Fibroblast of lung (primary cell): Measurements from ENCODE around the gene IER3IP1. TPM values are rescaled to one million over a fixed set of nuclear protein-coding genes. Genes with fewer than 3 reads are reported as not detected.

Experiments used
- DNase-seq, 2 donors: peaks; one replicate each; pipeline versions ENCODE4 v3.0.0 to v3.0.0-alpha.2; 2010; ENCODE audit warnings: low read depth in 2 of 2
- H2AFZ ChIP-seq: 2 replicates; pipeline ENCODE4 v1.5.1; 2012; ENCODE audit warnings: low read length, control low read depth, inconsistent platforms
- H3K27ac ChIP-seq: 2 replicates; pipeline ENCODE4 v1.5.1; 2011; ENCODE audit warnings: low read length, control low read depth; ENCODE audit not compliant: insufficient read depth
- H3K27me3 ChIP-seq: 2 replicates; pipeline ENCODE4 v1.5.1; 2011; ENCODE audit warnings: mild to moderate bottlenecking, low read length; ENCODE audit not compliant: control insufficient read depth, insufficient read depth
- H3K36me3 ChIP-seq: 2 replicates; pipeline ENCODE4 v1.5.1; 2011; ENCODE audit warnings: low read length; ENCODE audit not compliant: control insufficient read depth, insufficient read depth
- H3K4me1 ChIP-seq: 2 replicates; pipeline ENCODE4 v1.5.1; 2011; ENCODE audit warnings: low read length; ENCODE audit not compliant: control insufficient read depth, insufficient read depth; ENCODE audit errors: extremely low read depth
- H3K4me2 ChIP-seq: 2 replicates; pipeline ENCODE4 v1.5.1; 2011; ENCODE audit warnings: low read length, control low read depth; ENCODE audit not compliant: insufficient read depth; ENCODE audit errors: extremely low read depth
- H3K4me3 ChIP-seq, 4 experiments: fragments of 200-600 bp in 1 of 4; sonication (generic) in 1 of 4; replicated peaks in 1 of 4; 2 replicates each; pipeline ENCODE4 v1.5.1; 2011 to 2016; ENCODE audit warnings: low read length in 4 of 4, low read depth in 3 of 4, mild to moderate bottlenecking in 3 of 4, control low read depth in 2 of 4, inconsistent platforms in 1 of 4, mixed read lengths in 1 of 4; ENCODE audit not compliant: insufficient read depth in 1 of 4; ENCODE audit errors: control extremely low read depth in 1 of 4
- H3K79me2 ChIP-seq: 2 replicates; pipeline ENCODE4 v1.5.1; 2012; ENCODE audit warnings: mild to moderate bottlenecking, low read length, inconsistent platforms; ENCODE audit not compliant: control insufficient read depth, insufficient read depth
- H3K9ac ChIP-seq: 2 replicates; pipeline ENCODE4 v1.5.1; 2011; ENCODE audit warnings: mild to moderate bottlenecking, low read length, control low read depth; ENCODE audit not compliant: insufficient read depth
- H3K9me3 ChIP-seq: 2 replicates; pipeline ENCODE4 v1.5.1; 2012; ENCODE audit warnings: low read depth, low read length; ENCODE audit not compliant: control insufficient read depth, insufficient read depth
- H4K20me1 ChIP-seq: 2 replicates; pipeline ENCODE4 v1.5.1; 2011; ENCODE audit warnings: low read length; ENCODE audit not compliant: control insufficient read depth, insufficient read depth; ENCODE audit errors: extremely low read depth
- EZH2 ChIP-seq: IDR thresholded peaks from 2 replicates; pipeline ENCODE4 v1.5.1; 2012; ENCODE audit warnings: low read length, control low read depth, mild to moderate bottlenecking; ENCODE audit errors: missing control alignments
- polyA plus RNA-seq, 2 donors: library from polyadenylated mRNA; depleted of rRNA in 1 of 2; stranded (reverse) in 1 of 2; unstranded in 1 of 2; fragments of >200 nt; gene quantifications; 2 replicates each; pipeline ENCODE4 v1.2.1, GENCODE V29; 2011 to 2012; ENCODE audit warnings: missing spikeins in 1 of 2
- total RNA-seq: library from RNA; depleted of rRNA; stranded (reverse); fragments of >200 nt; gene quantifications from 2 replicates; pipeline ENCODE4 v1.2.1, GENCODE V29; 2014
- TF ChIP-seq, protein P1 (sequence below), 2 donors: IDR thresholded peaks in 1 of 2; conservative IDR thresholded peaks in 1 of 2; 1 replicate in 1 of 2; 2 replicates in 1 of 2; pipeline ENCODE4 v1.5.1; 2011 to 2012; ENCODE audit warnings: low read length in 2 of 2, control low read depth in 1 of 2, inconsistent platforms in 1 of 2, low read depth in 1 of 2, mild to moderate bottlenecking in 1 of 2

Gene IER3IP1
- total and polyA plus RNA-seq, 2 donors (not counting 1 experiment from before 2014, with no cell fraction given): 26.2 to 47.9 TPM

DNA sequence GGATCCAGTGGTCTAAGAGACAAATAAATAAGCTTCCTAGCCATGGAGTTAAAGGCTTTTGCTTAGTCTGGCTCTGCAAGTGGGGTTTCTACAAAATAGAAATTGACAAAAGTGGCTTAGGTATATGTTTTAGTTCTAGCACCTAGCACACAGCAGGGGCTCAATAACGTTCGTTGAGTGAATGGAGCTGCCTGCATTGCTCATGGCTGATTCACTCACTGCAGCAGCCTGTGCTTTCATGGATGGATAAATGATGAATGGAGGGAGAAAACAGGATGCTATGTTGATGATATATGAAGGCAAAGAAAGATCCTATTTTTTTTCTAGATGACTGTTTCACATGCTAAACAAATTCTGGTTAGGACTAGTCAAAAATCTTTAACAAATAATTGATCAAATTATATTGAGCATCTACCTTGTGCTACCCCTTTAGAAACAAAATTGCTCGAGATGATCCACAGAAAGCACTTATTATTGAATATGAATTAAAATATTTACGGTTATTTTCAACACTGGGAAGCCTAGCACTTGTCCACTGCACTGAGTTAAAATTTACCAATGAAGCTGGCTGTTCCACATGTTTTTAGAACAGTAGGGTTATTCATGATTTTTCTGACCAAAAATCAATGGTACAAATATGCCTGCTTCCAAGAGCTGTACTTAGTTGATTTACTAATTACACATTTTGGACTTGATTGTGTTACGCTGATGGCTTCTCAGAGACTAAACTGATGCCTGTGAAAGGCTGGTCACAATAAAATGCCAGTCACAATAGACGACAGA, 65.5 kb downstream of the IER3IP1 start:
- no peaks in the 10 kb centered on the region for H3K79me2 ChIP-seq
- H3K4me2 ChIP-seq: no peak overlapping the region
- peaks cover 7% of the 10 kb centered on the region for H3K36me3 ChIP-seq
- H2AFZ ChIP-seq: no peak overlapping the region
- no peak overlapping the region for H3K27ac ChIP-seq
- DNase-seq: peak in 1 of 2 donors; percentile 33
- TF ChIP-seq EZH2: no peak
- TF ChIP-seq, protein P1, sequence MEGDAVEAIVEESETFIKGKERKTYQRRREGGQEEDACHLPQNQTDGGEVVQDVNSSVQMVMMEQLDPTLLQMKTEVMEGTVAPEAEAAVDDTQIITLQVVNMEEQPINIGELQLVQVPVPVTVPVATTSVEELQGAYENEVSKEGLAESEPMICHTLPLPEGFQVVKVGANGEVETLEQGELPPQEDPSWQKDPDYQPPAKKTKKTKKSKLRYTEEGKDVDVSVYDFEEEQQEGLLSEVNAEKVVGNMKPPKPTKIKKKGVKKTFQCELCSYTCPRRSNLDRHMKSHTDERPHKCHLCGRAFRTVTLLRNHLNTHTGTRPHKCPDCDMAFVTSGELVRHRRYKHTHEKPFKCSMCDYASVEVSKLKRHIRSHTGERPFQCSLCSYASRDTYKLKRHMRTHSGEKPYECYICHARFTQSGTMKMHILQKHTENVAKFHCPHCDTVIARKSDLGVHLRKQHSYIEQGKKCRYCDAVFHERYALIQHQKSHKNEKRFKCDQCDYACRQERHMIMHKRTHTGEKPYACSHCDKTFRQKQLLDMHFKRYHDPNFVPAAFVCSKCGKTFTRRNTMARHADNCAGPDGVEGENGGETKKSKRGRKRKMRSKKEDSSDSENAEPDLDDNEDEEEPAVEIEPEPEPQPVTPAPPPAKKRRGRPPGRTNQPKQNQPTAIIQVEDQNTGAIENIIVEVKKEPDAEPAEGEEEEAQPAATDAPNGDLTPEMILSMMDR (conservative IDR thresholded peaks at IDR 0.05 in 1 of 2, IDR thresholded peaks at IDR 0.05 in 1 of 2; ENCODE audit: low read depth in 1 of 2, low read length in 2 of 2): no peak
- no peak overlapping the region for H3K4me3 ChIP-seq
- H3K4me1 ChIP-seq: no peaks in the 10 kb centered on the region
- H3K9me3 ChIP-seq: no peaks in the 10 kb centered on the region
- H4K20me1 ChIP-seq: no peaks in the 10 kb centered on the region
- H3K9ac ChIP-seq: no peak overlapping the region
- no peaks in the 10 kb centered on the region for H3K27me3 ChIP-seq

DNA sequence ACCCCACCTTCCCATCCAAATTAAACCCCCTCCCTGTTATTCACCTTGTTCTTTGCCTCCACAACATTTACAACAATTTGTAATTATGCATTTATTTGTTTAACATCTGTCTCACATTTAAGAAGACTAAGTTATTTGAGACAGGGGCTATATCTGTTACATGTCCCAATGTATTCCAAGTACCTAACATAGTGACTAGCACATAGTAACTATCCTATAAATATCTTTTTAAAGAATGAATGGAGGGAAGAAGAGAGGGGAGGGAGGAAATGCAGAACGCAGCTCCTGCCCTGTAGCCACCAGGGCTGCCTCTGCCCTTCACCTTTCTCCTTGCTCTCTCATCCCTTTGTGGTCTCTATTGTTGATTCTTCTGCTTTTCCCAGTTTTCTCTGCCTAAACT, 66.4 kb downstream of the IER3IP1 start:
- Histone ChIP-seq H3K4me2 (no peak overlapping the region), H3K36me3 (peaks cover 5% of the 10 kb centered on the region), H2AFZ (no peak overlapping the region), H3K27ac (no peak overlapping the region), H3K4me1 (no peaks in the 10 kb centered on the region), H3K9ac (no peak overlapping the region), H3K27me3 (no peaks in the 10 kb centered on the region), H3K4me3 (no peak overlapping the region), H3K9me3 (no peaks in the 10 kb centered on the region), H3K79me2 (no peaks in the 10 kb centered on the region), H4K20me1 (no peaks in the 10 kb centered on the region)
- no peak for DNase-seq
- TF ChIP-seq EZH2: no peak
- TF ChIP-seq, protein P1 (conservative IDR thresholded peaks at IDR 0.05 in 1 of 2, IDR thresholded peaks at IDR 0.05 in 1 of 2; ENCODE audit: low read depth in 1 of 2, low read length in 2 of 2): no peak

DNA sequence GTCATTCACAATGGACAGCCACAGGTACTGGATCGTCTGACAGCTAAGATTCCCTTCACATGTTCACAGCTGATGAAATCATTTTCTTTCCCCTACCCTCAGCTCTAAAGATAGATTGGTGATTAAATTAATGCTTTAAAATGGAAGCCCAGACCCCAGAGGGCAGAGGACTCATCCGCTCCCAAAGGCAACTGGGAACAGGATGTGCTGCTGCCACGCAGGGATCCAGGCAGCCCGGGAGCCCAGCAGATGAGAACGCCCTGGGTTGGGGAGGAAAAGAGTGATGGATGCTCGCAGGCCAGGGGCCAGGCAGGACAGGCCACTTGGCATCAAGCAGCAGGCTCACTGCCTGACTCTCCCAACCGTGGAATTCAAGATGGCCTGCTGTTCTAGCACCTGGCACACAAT, 67.2 kb downstream of the IER3IP1 start:
- Histone ChIP-seq H3K9me3 (no peaks in the 10 kb centered on the region), H3K9ac (no peak overlapping the region), H3K4me1 (no peaks in the 10 kb centered on the region), H2AFZ (no peak overlapping the region), H3K4me3 (no peak overlapping the region), H3K4me2 (no peak overlapping the region), H3K27ac (no peak overlapping the region), H3K36me3 (peaks cover 5% of the 10 kb centered on the region), H4K20me1 (no peaks in the 10 kb centered on the region), H3K27me3 (no peaks in the 10 kb centered on the region), H3K79me2 (no peaks in the 10 kb centered on the region)
- TF ChIP-seq EZH2: no peak
- TF ChIP-seq, protein P1 (conservative IDR thresholded peaks at IDR 0.05 in 1 of 2, IDR thresholded peaks at IDR 0.05 in 1 of 2; ENCODE audit: low read depth in 1 of 2, low read length in 2 of 2): no peak
- DNase-seq: no peak
